LNCaP clone FGC (cell line): ENCODE measurements around the gene NYAP1.

Experiments used
- DNase-seq: peaks from one replicate; pipeline ENCODE4 v3.0.0-alpha.2; 2011; ENCODE audit warnings: low read depth
- H3K4me3 ChIP-seq: 2 replicates; pipeline ENCODE4 v1.5.1; 2011; ENCODE audit warnings: mild to moderate bottlenecking, low read depth, low read length, control low read depth
- TF ChIP-seq, protein P1 (sequence below): IDR thresholded peaks from 2 replicates; pipeline ENCODE4 v1.5.1; 2012; ENCODE audit warnings: mild to moderate bottlenecking; ENCODE audit not compliant: control insufficient read depth, insufficient read depth; ENCODE audit errors: extremely low read depth

NYAP1 gene

GRCh38 chr7:100506356-100506923 is 22.7 kb downstream of the NYAP1 start:
- H3K4me3 ChIP-seq: no peak overlapping the region
- TF ChIP-seq, protein P1, sequence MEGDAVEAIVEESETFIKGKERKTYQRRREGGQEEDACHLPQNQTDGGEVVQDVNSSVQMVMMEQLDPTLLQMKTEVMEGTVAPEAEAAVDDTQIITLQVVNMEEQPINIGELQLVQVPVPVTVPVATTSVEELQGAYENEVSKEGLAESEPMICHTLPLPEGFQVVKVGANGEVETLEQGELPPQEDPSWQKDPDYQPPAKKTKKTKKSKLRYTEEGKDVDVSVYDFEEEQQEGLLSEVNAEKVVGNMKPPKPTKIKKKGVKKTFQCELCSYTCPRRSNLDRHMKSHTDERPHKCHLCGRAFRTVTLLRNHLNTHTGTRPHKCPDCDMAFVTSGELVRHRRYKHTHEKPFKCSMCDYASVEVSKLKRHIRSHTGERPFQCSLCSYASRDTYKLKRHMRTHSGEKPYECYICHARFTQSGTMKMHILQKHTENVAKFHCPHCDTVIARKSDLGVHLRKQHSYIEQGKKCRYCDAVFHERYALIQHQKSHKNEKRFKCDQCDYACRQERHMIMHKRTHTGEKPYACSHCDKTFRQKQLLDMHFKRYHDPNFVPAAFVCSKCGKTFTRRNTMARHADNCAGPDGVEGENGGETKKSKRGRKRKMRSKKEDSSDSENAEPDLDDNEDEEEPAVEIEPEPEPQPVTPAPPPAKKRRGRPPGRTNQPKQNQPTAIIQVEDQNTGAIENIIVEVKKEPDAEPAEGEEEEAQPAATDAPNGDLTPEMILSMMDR: no peak
- no peak for DNase-seq

DNA sequence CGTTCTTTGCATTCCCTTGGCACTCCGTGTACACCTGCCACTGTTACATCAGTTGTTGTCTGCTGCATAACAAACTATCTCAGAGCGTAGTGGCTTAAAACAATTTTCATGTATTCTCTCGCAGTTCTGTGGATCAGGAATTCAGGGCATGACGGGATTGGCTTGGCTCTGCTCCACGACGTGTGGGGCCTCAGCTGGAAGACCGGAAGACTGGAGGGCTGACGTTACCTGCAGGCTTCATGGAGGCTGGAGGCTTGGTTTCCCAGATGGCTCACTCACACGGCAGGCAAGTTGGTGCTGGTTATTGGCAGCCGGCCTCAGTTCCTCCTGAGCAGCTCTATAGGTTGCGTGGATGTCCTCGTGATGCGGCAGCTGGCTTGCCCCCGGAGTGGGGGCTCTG is 25.5 kb downstream of the NYAP1 start:
- TF ChIP-seq, protein P1: no peak
- no peak for DNase-seq
- H3K4me3 ChIP-seq: no peak overlapping the region

GRCh38 chr7:100510437-100511239 is 26.9 kb downstream of the NYAP1 start:
- no peak overlapping the region for H3K4me3 ChIP-seq
- no peak for DNase-seq
- TF ChIP-seq, protein P1: no peak

GRCh38 chr7:100513212-100513810 is 29.6 kb downstream of the NYAP1 start:
- no peak overlapping the region for H3K4me3 ChIP-seq
- DNase-seq: no peak
- TF ChIP-seq, protein P1: no peak

DNA sequence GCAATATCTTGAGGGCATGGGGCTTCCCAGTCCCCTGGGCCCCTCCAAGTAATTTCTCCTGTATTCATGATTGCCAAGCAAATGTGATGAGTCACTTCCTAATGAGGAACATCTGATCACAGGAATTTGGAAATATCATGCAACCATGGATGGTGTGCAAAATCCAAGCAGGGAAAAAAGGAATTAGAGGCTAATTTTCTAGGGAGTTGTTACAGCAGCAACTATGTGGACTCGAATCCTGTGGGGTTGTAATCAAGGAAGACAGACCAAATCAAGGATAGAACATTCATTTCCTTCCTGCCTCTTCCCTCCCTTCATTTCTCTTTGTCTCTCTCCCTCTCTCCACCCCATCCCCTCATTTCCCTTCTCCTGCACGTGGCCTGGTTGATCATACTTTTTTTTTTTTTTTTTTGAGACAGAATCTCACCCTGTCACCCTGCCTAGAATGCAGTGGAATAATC is 31.4 kb downstream of the NYAP1 start:
- DNase-seq: no peak
- no peak overlapping the region for H3K4me3 ChIP-seq
- TF ChIP-seq, protein P1: no peak

DNA sequence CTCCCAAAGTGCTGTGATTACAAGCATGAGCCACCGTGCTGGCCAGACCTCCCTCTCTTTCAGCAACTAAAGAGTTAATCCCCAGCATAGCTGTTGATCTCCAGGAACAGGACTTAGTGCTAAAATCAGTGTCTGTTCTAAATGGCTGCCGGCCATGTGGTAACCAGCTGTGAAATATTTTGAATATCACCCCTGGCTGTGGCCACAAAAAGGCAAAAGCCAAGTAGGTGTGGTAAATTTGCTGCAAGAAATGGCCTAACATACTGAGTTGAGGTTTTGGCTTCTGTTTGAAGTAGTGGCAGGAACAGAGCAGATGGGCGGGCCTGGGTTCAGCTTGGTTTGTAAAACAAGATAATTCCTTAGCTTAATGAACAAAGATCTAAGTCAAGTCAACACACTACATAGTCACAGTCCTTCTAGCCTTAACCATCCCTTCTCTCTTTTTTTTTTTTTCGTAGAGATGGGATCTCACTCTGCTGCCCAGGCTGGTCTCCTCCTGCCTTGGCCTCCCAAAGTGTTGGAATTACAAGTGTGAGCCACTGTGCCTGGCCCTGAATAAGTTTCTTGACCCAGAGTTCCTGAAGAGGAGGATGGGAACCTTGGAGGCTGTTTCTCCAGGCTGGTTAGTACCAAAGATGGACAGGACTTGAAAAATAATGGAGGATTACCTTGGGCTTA is 32.5 kb downstream of the NYAP1 start:
- no peak for DNase-seq
- TF ChIP-seq, protein P1: no peak
- H3K4me3 ChIP-seq: no peak overlapping the region
